Parathyroid adenoma (tissue), 2 donors: ENCODE data around the gene PALLD.

Experiments
- H2AFZ ChIP-seq: fragments of 300-600 bp; sonication (generic); one replicate; pipeline ENCODE4 v1.7.0; 2017; ENCODE audit warnings: antibody characterized with exemption, mild to moderate bottlenecking
- H3K27ac ChIP-seq: fragments of 300-600 bp; sonication (generic); one replicate; pipeline ENCODE4 v1.7.0; 2017
- H3K27me3 ChIP-seq: fragments of 300-600 bp; sonication (generic); one replicate; pipeline ENCODE4 v1.7.0; 2017; ENCODE audit warnings: low read length; ENCODE audit not compliant: control insufficient read depth, insufficient read depth
- H3K36me3 ChIP-seq: fragments of 300-600 bp; sonication (generic); one replicate; pipeline ENCODE4 v1.7.0; 2017; ENCODE audit warnings: low read length; ENCODE audit not compliant: control insufficient read depth, insufficient read depth
- H3K4me1 ChIP-seq: fragments of 300-600 bp; sonication (generic); one replicate; pipeline ENCODE4 v1.7.0; 2017; ENCODE audit warnings: control low read depth
- H3K4me2 ChIP-seq: fragments of 300-600 bp; sonication (generic); one replicate; pipeline ENCODE4 v1.7.0; 2017; ENCODE audit warnings: low read length
- H3K4me3 ChIP-seq: fragments of 300-600 bp; sonication (generic); one replicate; pipeline ENCODE4 v1.7.0; 2017; ENCODE audit warnings: low read depth, low read length
- H3K79me2 ChIP-seq: fragments of 300-600 bp; sonication (generic); one replicate; pipeline ENCODE4 v1.7.0; 2017; ENCODE audit warnings: control low read depth
- H3K9ac ChIP-seq: fragments of 300-600 bp; sonication (generic); one replicate; pipeline ENCODE4 v1.7.0; 2017; ENCODE audit warnings: mild to moderate bottlenecking
- H3K9me3 ChIP-seq: fragments of 300-600 bp; sonication (generic); one replicate; pipeline ENCODE4 v1.7.0; 2017; ENCODE audit warnings: low read length; ENCODE audit not compliant: control insufficient read depth
- CTCF ChIP-seq: fragments of 300-600 bp; sonication (generic); IDR thresholded peaks from one replicate; pipeline ENCODE4 v1.7.0; 2017; ENCODE audit warnings: antibody characterized with exemption, mild to moderate bottlenecking
- donor health status: primary hyperparathyroidism.

Gene PALLD

GRCh38 chr4:168711197-168712140 is 214.6 kb downstream of the PALLD start:
- no peak overlapping the region for H3K9ac ChIP-seq

GRCh38 chr4:168712316-168712890 is 215.6 kb downstream of the PALLD start:
- no peak overlapping the region for H3K27ac ChIP-seq
- no peak overlapping the region for H3K4me2 ChIP-seq
- no peak overlapping the region for H2AFZ ChIP-seq
- H3K9me3 ChIP-seq, result no peaks in the 10 kb centered on the region
- no peaks in the 10 kb centered on the region for H3K27me3 ChIP-seq
- no peak overlapping the region for H3K9ac ChIP-seq
- H3K36me3 ChIP-seq, result no peaks in the 10 kb centered on the region
- TF ChIP-seq CTCF, result no peak
- H3K79me2 ChIP-seq, result peaks cover 3% of the 10 kb centered on the region
- no peak overlapping the region for H3K4me3 ChIP-seq
- peaks cover 6% of the 10 kb centered on the region for H3K4me1 ChIP-seq

More at GRCh38 chr4:168711197-168712140, 214.6 kb downstream of the PALLD start:
- H3K4me1 ChIP-seq, result peaks cover 1% of the 10 kb centered on the region
- no peak overlapping the region for H3K4me2 ChIP-seq
- H2AFZ ChIP-seq, result no peak overlapping the region
- no peaks in the 10 kb centered on the region for H3K27me3 ChIP-seq
- no peaks in the 10 kb centered on the region for H3K36me3 ChIP-seq
- peak overlapping the region; percentile 7 for H3K27ac ChIP-seq
- H3K9me3 ChIP-seq, result no peaks in the 10 kb centered on the region
- H3K79me2 ChIP-seq, result peaks cover 3% of the 10 kb centered on the region
- TF ChIP-seq CTCF, result no peak
- H3K4me3 ChIP-seq, result no peak overlapping the region

GRCh38 chr4:168713253-168713652 is 216.4 kb downstream of the PALLD start:
- Histone ChIP-seq H3K9me3 (no peaks in the 10 kb centered on the region), H3K27ac (no peak overlapping the region)

GRCh38 chr4:168715896-168716295 is 219.0 kb downstream of the PALLD start:
- no peaks in the 10 kb centered on the region for H3K36me3 ChIP-seq
- H3K4me2 ChIP-seq, result no peak overlapping the region
- H3K4me3 ChIP-seq, result no peak overlapping the region
- no peak overlapping the region for H3K9ac ChIP-seq
- no peaks in the 10 kb centered on the region for H3K9me3 ChIP-seq
- H3K27ac ChIP-seq, result no peak overlapping the region
- peaks cover 3% of the 10 kb centered on the region for H3K79me2 ChIP-seq
- TF ChIP-seq CTCF, result no peak
- H3K27me3 ChIP-seq, result no peaks in the 10 kb centered on the region
- H3K4me1 ChIP-seq, result peaks cover 6% of the 10 kb centered on the region
- H2AFZ ChIP-seq, result no peak overlapping the region

More at GRCh38 chr4:168713253-168713652, 216.4 kb downstream of the PALLD start:
- H2AFZ ChIP-seq, result no peak overlapping the region
- H3K36me3 ChIP-seq, result no peaks in the 10 kb centered on the region
- no peaks in the 10 kb centered on the region for H3K27me3 ChIP-seq
- H3K79me2 ChIP-seq, result peaks cover 3% of the 10 kb centered on the region
- H3K4me1 ChIP-seq, result peaks cover 6% of the 10 kb centered on the region
- TF ChIP-seq CTCF, result no peak
- H3K4me2 ChIP-seq, result no peak overlapping the region
- H3K9ac ChIP-seq, result no peak overlapping the region
- H3K4me3 ChIP-seq, result no peak overlapping the region
